ENCODE measurements around the gene CMPK2. TPM values are rescaled to one million over a fixed set of nuclear protein-coding genes. Genes with fewer than 3 reads are reported as not detected.

Gene CMPK2
- total RNA-seq, 1 donor from 2014 or later, result 1.9 TPM

GRCh38 chr2:6800553-6800952 is 65.2 kb downstream of the CMPK2 start:
- ChIA-PET POLR2A (no interaction called here), CTCF (no interaction called here)
- H3K4me1 Mint-ChIP-seq, result no peaks in the 10 kb centered on the region
- H3K27me3 Mint-ChIP-seq, result peaks cover 3% of the 10 kb centered on the region
- TF ChIP-seq CTCF (IDR thresholded peaks at IDR 0.05), result no peak
- no peak for ATAC-seq (ENCODE audit: low read depth)
- H3K9me3 Mint-ChIP-seq, result no peaks in the 10 kb centered on the region
- H3K36me3 Mint-ChIP-seq (ENCODE audit: low read depth), result no peaks in the 10 kb centered on the region
- intact Hi-C loops (cut with micrococcal nuclease), result no loop called here
- H3K27ac Mint-ChIP-seq, result no peak overlapping the region
- DNase-seq, result no peak
- no peak overlapping the region for H3K4me3 Mint-ChIP-seq

Other genes starting within 250 kb of the CMPK2 start
- gene RSAD2, start 11.9 kb upstream of the CMPK2 start, total RNA-seq, result 0.29 and 0.67 TPM in 2 replicates
- 0.56 and 0.89 TPM in 2 replicates for gene RNF144A, start 51.5 kb upstream of the CMPK2 start, total RNA-seq

All from activated B cell treated with CpG ODN at 0.5 μM for 24 hours (primary cell).